HG03039 (cell line): Measurements from ENCODE around the gene SYT2.
"Not testable (repeated sequence)": the region's sequence is repeated elsewhere in the genome, so short reads cannot be mapped to it uniquely, and the experiment has no call there.

ENCODE experiments used
- ATAC-seq: cut with Tn5 transposase; IDR thresholded peaks from one replicate; pipeline ENCODE4 v1.9.1; 2021; ENCODE audit warnings: mild to moderate bottlenecking, moderate library complexity; ENCODE audit not compliant: unreplicated experiment

The SYT2 gene

DNA sequence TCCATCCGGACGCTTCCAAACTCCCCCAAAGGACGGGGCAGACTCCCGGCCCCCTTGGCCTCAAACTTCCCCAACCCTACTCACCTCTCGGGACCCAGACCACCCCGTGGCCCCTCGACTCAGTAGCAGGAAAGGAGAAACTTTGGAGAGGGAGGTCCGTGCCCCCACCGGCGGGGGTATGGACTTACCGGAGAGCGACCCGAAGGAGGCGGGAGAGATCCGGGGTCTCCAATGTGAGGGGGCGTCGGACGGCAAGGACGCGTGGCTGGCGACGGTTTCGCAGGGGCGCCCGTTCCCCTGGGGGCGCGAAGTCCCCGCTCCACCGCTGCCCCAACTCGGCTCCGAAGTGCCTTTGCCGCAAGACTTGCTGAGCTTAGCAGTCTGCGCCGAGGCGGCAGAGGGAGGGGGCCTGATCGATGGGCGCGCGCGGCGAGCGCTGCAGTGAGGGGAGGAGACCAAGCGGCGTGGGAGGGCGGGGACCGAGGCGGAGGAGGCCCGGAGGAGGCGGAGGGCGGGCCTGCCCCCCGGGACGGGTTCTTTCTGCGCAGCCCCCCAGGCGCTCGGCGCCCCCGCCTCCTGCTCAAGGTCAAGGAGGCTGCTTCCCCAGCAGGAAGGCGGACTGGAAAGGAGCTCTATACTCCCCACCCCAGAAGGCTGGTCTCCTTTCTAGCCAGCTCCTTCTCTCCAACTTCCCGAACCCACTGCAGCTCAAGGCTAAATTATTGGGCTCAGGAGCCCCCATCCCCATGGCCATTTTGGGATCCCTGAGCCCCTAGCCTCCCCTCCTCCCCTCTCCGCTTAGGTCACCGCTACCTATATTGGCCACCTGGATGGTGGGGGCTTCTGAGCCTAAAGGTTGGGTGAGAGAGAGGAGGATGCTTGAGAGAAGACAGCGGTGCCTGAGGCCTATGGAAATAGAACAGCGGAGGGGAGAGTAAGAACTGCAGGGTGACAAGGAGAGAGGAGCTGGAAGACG, at the start of gene SYT2:
SYT2 (minus strand) TSS at position 385 of the 976 bp plus-strand sequence. CDS start 104,682 bp downstream, outside the sequence.
- no peak for ATAC-seq

- no peak for ATAC-seq
These were observed 46.1 kb upstream of the SYT2 start for GRCh38 chr1:202756391-202756790.

DNA sequence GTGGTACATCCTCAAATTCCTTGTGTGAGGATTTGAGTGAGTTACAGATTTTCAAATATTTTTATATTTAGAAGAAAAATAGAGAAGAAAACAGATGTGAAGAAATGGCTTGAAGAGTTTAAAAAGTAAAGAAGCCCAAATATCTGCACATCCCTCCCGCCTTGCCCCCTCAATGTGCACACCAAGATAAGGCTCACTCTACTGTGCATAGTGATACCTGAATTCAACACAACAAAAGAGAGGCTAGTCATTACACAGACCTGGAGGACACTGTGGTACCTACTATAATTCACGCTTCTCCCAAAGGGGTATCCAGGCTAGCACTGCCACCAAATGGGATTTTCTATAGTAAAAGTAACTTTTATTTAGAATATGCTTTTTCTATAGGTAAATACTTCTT, 44.0 kb upstream of the SYT2 start:
- no peak for ATAC-seq

GRCh38 chr1:202752774-202753173, 42.5 kb upstream of the SYT2 start:
- no peak for ATAC-seq

DNA sequence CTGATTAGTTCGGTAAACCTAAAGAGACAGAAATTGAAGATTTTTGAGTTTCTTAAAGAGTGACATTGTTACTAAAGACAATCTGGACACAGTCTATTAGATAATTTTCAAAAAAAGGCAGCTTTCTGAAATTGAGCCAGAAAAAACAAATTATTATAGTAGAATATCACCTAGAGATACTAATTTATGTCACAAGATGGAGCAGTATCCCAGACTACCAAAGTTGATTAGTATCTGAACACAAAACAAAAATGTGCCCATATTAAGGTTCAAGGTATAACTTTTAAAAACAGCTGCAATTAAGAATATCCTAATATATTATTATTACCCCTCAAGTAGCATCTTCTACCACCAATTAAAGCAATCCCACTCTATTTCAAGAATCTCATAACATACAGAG, 40.5 kb upstream of the SYT2 start:
- no peak for ATAC-seq

DNA sequence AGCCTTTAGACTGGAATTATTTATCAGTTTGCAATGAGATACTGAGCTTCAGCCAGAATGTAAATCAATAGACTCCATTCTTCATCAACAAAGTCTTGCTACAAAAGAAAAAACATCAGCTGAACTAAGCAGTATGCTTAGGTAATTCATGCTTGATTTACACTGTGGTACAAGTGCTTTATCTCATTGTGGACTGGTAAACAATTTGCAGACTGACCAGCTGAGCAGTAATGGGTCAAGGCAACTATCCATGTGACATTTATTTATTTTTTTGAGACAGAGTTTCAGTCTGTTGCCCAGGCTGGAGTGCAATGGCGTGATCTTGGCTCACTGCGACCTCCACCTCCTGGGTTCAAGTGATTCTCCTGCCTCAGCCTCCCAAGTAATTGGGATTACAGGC, 39.8 kb upstream of the SYT2 start:
- no peak for ATAC-seq

DNA sequence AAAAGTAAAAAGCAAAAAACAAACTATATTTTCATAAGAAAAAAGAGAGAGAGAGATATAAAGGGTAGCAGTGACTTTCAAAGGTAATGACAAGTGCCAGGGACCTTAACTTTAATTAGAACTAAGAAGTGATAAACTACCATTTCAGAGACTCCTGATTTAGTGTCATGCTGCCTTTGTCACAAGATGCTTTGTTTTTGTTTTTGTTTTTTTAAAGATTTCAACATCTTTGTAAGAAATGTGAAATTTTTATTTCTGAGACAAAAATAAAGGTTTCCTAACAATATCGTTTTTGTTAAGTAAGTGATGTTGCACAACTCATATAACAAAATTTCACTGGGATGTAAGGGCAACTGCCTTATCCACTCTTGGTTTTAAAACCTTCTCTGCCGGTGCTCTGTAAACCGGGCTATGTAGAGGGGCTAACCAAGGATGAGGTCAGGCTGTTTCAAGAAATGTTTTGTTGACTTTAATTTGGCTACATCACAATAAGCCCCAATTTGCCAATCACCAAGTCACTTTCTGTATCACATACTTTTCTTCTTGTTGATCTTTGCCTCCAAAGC, 35.2 kb upstream of the SYT2 start:
- no peak for ATAC-seq

DNA sequence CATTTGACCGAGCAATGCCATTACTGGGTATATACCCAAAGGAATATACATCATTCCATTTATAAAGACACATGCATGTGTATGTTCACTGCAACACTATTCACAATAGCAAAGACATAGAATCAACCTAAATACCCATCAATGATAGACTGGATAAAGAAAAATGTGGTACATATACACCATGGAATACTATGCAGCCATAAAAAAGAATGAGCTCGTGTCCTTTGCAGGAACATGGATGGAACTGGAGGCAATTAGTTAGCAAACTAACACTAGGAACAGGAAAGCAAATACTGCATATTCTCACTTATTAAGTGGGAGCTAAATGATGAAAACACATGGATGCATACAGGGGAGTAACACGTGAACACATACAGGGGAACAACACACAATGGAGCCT, 34.5 kb upstream of the SYT2 start:
- ATAC-seq = not testable (repeated sequence)

DNA sequence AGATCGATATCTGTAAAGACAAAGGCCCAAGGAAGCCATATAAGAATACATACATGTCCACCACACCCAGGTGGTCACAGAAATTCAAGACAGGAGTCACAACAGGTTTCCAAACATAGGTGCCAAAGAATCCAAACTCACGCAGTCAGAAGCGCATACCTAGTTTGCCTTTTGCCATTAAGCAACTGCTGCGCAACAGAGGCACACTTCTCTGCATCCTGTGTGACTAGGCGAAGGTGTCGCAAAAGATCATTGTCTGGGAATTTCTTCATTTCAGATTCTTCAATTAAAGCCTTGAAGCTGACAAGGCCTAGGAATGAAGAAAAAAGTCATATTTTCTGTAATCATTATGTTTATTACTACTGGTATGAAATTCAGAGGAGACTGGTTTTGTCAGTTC, 32.2 kb upstream of the SYT2 start:
- no peak for ATAC-seq

DNA sequence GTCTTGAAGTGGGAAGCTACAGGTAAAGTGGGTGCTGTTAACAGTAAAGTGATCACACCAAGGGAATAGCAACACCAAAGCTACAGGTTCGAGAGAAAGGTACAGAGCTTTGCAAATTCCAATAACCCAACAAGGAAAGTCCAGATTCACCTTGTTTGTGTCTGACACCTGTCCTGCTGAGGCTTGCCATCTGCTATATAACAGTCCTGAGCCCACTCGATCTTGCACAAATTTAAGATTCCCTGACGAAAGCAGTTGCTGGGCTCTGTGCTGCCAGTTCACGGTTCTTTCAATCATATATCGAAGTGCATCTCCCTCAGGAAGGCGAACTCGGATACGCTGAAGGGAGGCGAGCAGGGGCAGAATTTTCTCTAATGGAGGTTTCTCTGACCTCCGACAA, 23.0 kb upstream of the SYT2 start:
- no peak for ATAC-seq

- no peak for ATAC-seq
These were observed 18.7 kb upstream of the SYT2 start for GRCh38 chr1:202728951-202729350.

DNA sequence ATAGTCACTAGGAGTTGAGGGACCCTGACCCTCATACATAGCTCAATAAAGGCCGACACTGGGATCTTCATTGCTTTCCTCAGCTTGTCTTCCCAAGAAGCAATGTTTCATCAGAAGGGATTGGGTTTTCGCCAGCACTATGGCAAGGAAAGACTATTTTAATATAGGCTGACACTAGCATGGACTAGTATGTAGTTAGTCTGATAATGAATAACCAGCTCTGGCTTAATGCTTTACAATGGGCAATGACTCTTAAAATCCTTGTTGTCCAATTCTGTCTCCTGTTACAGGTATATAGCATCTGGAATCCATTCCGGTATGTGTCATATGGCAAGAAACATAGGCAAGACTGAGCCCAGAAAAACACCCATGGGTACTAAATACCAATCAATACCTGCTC, 15.3 kb upstream of the SYT2 start:
- no peak for ATAC-seq

DNA sequence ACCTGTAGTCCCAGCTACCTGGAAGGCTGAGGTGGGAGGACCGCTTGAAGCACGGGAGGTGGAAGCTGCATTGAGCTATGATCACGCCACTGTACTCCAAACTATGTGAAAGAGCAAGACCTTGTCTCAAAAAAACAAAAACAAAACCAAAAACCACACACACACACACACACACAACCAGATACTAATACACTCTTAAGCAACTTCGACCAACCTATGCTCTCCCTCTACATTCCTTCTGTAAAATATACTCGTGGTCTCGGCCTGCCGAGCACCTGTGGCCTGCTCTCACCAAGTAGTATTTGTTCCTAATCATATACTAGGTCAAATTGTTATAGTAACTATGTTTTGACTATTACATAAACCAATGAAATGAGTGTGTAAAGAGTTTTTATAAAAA, 13.5 kb upstream of the SYT2 start:
- no peak for ATAC-seq

DNA sequence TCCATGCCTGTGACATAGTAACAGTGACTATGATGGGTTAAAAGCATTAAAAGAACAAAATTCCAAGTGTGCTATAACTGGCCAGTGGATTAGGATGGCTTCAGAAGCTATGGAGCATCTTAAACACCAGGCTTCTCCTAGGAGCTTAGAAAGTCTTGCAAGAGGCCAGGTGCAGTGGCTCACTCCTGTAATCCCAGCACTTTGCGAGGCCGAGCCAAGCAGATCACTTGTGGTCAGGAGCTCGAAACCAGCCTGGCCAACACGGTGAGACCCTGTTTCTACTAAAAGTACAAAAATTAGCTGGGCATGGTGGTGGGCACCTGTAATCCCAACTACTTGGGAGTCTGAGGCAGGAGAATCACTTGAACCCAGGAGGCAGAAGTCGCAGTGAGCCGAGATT, 12.8 kb upstream of the SYT2 start:
- ATAC-seq = not testable (repeated sequence)

DNA sequence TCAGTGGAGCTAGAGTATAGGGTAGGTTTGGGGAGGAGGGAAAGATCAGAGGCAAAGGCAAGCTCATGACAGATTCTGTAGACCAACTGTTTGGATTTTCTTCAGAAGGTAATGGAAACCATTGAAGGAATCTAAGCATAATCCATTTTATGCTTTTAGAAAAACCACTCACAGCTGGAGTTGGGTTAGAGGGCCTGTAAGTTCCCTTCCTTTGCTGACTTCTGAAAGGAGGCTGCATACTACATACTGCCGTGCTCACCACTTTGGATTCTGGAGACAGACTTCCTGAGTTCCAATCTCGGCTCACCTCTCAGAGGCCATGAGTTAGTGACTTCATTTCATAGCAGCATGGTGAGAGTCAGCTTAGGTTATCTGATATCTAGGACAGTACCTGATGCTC, 6.4 kb upstream of the SYT2 start:
- no peak for ATAC-seq

GRCh38 chr1:202714202-202714601, 3.9 kb upstream of the SYT2 start:
- not testable (repeated sequence) for ATAC-seq

GRCh38 chr1:202713110-202713509, 2.9 kb upstream of the SYT2 start:
- no peak for ATAC-seq

DNA sequence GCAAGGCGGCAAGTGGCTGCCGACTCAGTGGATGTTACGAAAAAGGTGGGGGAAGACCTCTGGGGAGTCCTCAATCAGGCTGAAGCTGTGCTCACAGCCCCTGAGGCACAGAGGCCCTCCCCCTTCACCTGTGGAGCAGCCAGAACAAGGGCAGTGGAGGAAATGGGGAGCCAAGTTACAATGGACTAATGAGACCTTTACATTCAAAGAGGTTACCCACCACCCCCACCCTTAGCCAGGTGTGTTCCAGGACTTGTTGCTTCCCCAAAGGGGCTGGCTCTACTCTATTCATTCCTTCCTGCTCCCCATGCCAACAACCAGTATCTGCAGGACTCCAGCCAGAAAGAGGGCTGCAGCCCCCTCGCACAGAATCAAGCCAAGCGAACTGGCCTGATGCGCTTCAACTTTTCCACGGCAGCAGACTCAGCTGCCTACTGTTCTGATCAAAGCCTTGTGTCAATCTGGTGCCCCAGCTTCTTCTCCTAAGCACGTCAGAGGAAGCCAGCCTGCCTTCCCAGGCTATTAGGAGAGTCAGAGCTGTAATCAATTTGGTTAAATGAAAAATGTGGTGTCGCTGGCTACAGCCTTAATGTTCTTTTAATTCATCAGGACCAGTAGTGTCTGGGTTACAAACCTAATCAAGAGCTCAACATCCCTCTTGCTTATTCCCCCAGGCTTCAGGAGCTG, 1.8 kb upstream of the SYT2 start:
- ATAC-seq = no peak

DNA sequence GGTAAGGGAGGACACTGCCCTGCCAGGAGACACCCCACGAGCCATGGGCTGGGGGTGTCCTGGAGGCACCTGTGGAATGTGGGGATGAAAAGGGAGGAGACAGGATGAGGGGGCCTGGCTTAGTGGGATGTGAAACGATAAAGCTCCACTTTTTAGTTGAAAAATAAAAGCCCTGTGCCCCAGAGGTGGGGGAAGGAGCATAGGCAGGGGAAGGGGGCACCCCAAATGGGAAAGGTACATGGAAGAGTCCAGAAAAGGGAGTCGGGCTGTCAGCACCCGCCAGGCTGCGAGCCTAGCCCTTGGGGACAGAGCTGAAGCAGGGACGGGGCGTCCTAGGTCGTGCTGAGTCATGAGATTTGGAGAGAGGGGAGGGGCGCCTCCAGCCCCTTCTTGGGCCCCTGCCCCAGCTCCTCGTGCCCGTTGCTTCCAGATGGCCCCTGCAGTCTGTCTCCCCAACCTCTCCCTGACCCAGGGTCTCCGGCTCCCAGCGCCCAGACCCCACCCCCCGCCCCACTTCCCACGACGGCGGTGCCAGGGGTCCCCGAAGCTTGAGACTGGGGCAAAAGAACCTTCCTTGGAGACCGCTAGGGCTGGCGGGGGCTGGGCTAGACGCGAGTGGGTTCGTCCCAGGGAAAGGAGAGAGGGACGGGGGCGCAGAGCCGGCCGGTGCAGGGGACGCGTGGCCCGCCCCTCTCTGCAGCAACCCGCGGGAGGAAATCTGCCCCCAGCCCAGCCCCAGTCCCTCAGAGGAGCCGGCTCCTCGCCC, 795 bp downstream of the SYT2 start:
- no peak for ATAC-seq

- ATAC-seq = no peak
These were observed 1.6 kb downstream of the SYT2 start for GRCh38 chr1:202708456-202709275.
